ENCODE measurements around the gene ACOXL.

DNA sequence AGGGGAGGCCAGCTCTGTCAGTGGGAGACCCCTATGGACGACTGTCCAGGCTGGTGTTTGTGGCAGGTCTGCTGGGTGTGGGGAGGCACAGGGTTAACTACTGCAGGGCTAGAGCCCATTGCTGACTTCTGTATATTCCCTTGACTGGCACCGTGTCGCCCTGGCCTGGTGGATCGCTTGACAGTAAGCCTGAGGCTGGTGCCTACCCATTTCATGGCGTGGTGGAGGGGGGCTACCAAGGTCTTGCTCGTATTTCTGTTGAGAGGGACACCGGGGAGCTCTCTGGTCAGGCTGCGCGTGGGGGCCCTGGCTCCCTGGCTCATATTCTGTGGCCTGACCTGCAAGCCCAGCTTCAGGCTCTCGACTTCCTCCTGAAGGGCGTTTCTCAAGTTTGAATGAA lies 119.7 kb downstream of the ACOXL start:
- TF ChIP-seq POLR2AphosphoS5 (IDR thresholded peaks at IDR 0.05; ENCODE audit: low read depth, low read length) (no peak), TAF1 (IDR thresholded peaks at IDR 0.05; ENCODE audit: borderline replicate concordance, low read depth, low read length) (no peak), POLR2A (IDR thresholded peaks at IDR 0.05; ENCODE audit: low read depth, low read length) (no peak)
